ENCODE results near the gene NINL. TPM values are rescaled to one million over a fixed set of nuclear protein-coding genes. Genes with fewer than 3 reads are reported as not detected.
"Not testable (repeated sequence)": the region's sequence is repeated elsewhere in the genome, so short reads cannot be mapped to it uniquely, and the experiment has no call there.

NINL gene
- polyA plus RNA-seq, 1 donor, result 13.8 TPM

DNA sequence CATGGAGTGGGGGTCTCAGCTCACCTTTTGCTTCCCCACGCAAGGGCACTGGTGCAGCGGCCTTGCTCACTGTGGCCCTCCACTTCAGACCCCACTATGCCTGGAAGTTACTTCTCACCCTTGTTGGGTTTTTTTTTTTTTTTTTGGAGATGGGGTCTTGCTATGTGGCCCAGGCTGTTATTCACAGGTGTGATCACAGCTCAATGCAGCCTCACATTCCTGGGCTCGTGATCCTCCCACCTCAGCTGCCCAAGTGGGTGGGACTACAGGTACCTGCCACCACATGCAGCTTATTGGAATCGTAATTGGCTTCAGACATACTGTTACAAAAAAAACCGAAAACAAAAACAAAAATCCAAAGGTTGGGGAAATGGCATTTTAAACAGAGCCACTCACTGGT, 32.4 kb downstream of the NINL start:
- no peak for DNase-seq (ENCODE audit: low read depth)

GRCh38 chr20:25551413-25552215, 33.7 kb downstream of the NINL start:
- no peak for DNase-seq (ENCODE audit: low read depth)

- not testable (repeated sequence) for DNase-seq (ENCODE audit: low read depth)
These were observed 34.5 kb downstream of the NINL start for GRCh38 chr20:25550645-25551337.

DNA sequence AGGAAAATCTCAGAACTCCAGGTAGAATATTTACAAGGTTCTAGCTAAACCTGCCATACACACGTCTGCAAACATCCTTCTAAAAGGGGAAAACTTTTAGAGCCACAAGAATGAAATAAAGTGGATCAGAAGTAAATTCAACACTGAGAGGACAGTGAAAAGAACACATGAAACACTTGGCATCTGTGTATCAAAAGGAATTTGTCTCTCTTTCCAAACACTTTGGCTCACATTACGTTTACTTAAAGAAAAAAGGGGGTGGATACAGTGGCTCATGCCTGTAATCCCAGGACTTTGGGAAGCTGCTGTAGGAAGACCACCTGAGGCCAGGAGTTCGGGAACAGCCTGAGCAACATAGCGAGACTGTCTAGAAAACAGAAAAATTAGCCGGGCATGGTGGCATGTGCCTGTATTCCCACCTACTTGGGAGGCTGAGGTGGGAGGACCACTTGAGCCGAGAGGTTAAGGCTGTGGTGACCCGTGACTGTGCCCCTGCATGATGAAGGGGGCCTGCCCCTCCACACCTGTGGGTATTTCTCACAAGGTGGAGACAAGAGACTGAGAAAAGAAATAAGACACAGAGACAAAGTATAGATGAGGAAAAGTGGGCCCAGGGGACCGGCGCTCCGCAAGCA, 35.4 kb downstream of the NINL start:
- DNase-seq (ENCODE audit: low read depth), result peak; percentile 35

- no peak for DNase-seq (ENCODE audit: low read depth)
These were observed 36.1 kb downstream of the NINL start for GRCh38 chr20:25549172-25549773.

DNA sequence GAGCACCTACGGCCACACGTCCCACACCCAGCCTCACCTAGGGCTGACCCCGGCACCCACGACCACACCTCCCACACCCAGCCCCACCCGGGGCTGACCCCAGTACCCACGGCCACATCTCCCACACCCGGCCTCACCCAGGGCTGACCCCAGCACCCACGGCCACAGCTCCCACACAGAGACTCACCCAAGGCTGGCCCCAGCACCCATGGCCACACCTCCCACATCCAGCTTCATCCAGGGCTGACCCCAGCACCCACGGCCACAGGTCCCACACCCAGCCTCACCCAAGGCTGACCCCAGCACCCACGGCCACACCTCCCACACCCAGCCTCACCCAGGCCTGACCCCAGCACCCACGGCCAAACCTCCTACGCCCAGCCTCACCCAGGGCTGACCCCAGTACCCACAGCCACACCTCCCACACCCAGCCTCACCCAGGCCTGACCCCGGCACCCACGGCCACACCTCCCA, 36.7 kb downstream of the NINL start:
- DNase-seq (ENCODE audit: low read depth), result no peak

DNA sequence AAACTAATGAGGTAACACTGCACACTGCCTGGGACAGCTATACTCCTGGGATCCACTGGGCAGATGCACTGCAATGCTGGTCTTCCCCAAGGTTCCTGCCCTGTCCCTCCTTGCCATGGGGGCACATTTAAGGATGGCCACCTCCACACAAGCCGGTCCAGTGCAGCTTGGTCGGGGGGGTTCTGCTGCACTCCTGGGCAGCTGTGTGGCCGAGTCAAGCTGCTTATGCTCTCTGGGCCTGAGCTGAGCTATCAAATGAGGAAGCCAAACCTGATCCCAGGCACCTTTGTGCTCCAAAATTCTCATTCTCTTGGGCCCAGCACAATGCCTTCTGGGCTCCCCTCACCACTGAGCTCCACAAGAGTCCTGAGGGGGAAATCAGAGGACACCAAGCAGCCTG, 37.3 kb downstream of the NINL start:
- no peak for DNase-seq (ENCODE audit: low read depth)

DNA sequence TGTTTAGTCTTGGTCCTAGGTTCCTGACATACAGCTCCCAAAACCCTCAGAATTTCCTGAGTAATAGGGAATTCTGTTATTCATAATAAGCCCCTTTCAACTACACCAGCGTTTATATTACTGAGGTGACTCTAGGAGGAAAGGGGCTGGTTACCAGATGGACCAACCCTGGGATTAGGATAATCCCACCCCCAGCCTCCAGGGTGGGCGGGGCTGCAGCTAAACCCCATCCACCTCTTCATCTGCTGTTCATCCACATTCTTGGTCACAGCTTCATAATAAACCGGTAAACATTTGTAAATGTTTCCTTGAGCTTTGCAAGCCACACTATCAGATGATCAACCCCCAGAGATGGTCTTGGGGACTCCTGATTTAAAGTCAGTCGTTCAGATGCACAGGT, 38.3 kb downstream of the NINL start:
- DNase-seq (ENCODE audit: low read depth), result no peak

- no peak for DNase-seq (ENCODE audit: low read depth)
These were observed 39.3 kb downstream of the NINL start for GRCh38 chr20:25546048-25546447.

- no peak for DNase-seq (ENCODE audit: low read depth)
These were observed 40.2 kb downstream of the NINL start for GRCh38 chr20:25545171-25545570.

DNA sequence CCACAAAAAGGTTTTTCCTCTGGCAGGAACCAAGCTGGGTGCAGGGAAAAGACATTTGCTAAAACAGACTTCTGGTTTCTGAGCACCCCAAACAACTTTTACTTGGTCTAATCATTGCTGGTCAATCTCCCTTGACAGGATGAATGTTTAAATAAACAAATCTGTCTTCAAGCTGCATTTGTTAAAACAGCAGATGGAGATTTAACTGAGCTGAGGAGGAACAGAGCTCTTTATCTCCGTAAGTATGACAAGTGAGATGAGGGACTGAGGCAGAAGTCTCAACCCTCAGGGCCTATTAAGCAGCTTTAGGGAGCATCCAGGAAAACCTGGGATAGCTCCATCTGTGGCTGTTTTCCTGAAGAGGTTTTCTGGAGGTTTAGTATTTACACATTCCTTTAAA, 40.6 kb downstream of the NINL start:
- no peak for DNase-seq (ENCODE audit: low read depth)

DNA sequence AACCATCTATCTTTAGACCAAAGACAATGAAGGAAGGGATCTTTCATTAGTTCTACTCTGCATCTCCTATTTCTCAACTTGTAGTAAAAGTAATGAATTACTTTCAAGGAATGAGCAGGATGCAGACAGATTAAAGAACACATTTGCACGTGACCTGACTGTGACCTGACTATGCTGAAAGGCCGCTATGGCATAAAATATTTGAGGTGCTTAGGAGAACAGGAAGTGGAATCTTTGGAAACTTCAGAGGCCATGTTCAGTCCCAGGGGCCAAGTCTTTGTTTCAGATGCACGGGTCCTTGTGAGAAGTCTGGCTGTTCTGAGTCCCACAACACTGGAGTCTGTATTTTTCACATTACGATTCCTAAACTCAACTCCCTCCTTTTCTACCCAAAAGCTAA, 41.0 kb downstream of the NINL start:
- DNase-seq (ENCODE audit: low read depth), result no peak

GRCh38 chr20:25543068-25543467, 42.3 kb downstream of the NINL start:
- DNase-seq (ENCODE audit: low read depth), result no peak

DNA sequence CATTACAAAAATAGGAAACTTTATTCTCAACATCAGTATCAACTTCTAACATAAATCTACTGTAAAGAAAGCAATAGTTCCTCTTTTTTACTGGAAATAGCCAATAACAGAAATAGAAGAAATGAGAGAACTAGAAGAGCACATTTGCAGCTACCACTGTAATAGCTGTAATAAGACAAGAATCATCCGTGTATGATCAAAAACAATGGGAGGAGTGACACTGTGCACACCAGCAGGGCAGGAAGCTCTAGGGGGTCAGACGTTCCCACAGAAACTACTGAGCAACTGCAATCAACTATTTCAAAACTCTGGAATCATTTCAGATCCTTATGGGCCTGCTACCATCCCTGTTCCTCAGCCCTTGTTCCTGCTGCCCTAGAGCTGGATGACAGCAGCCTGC, 43.7 kb downstream of the NINL start:
- DNase-seq (ENCODE audit: low read depth), result no peak

DNA sequence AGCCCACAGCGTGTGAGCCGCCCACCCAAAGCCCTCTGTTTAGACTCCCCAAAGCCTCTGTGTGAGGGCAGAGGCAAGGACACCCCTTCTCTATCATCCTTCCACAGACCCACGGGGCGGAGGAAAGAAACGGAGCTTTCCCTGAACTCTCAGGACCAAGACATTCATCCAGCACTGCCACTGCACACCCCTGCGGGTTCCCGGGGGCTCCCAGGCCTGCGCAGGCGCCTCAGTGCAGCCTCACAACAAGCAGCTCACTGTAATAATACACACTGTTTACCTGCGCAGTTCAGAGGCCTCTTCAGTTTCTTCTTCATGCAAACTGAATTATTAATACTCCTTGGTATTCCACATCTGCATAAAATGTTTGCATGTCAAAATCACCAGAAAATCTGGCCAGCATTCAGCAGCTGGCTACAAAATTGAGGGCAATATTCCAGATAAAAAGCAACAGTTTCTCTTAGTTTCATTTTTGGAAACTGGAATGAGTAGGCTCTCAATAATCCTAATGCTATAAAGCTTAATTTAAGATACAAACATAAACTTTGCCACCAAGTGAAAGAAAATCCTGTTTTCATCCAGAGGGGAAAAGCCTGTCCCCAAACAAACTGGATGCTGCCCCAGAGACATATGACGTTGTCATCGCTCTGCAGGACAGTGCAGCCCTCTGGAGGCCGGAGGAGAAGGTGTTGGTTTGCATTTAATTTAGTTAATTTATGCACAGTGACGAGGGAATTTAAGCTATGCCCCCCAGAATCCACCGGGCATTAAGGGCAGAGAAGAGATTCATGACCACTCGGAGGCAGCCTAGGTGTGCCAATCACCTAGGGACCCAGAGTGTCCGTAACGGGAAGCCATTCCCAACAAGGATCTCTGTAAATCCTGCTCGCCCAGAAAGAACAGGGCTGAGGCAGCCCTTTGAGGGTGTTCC, 45.3 kb downstream of the NINL start:
- DNase-seq (ENCODE audit: low read depth), result peak; percentile 44

DNA sequence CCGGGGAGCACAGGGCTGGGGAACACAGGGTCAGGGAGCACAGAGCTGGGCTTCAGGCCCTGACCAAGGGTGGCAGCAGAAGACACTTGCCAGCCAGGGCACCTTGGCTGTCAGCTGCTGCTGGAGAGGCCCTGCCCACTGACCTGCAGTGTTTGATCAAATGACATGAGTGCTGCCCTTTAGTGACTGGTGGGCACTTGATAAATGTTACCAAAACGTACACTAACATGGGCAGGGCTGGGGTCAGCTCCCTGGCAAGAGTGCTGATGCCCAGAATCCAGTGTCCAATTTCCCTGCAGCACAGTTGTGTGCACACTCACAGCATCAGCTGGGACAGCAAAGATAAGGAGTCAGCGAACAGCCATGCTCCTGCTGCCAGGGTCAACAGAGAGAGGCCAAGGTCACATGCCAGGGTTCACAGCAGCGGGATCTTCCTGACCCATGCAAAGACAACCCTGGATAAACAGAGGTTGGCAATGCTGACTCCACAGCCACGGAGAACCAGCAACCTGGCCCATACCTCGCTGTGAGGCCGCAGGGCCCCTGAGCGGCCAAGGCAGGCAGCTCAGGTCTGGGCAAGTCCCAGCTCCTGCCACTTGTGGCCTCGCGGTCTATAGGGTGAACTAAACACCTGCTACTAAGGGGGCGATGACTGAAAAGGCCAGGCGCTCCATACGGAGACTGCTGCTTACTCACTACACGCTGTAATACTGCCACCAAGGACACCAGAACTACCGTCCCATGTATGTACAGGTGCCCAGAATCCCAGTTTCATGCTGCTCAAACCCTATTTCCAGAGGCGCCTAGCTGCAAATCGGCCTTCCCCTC, 46.3 kb downstream of the NINL start:
- no peak for DNase-seq (ENCODE audit: low read depth)

GRCh38 chr20:25537890-25538289, 47.4 kb downstream of the NINL start:
- no peak for DNase-seq (ENCODE audit: low read depth)

GRCh38 chr20:25535762-25536161, 49.6 kb downstream of the NINL start:
- DNase-seq (ENCODE audit: low read depth), result peak; percentile 58

GRCh38 chr20:25534845-25535244, 50.5 kb downstream of the NINL start:
- DNase-seq (ENCODE audit: low read depth), result no peak

Data from forelimb muscle (tissue), 1 donor.